ENCODE data around the gene TUBGCP6. TPM values are rescaled to one million over a fixed set of nuclear protein-coding genes. Genes with fewer than 3 reads are reported as not detected.

The TUBGCP6 gene
- total RNA-seq, 2 experiments from 2014 or later = 44.5 to 47.8 TPM

GRCh38 chr22:50188356-50188755 lies 56.5 kb downstream of the TUBGCP6 start:
- no peak overlapping the region for H3K4me3 Mint-ChIP-seq
- CTCF ChIA-PET = interaction anchor here (2.3 kb wide), 1 partner anchor 258 kb away, joined by 5 read pairs; no protein-coding TSS in a partner anchor

GRCh38 chr22:50186761-50187523 lies 57.9 kb downstream of the TUBGCP6 start:
- Mint-ChIP-seq H3K4me3 (peak overlapping the region; percentile 93), H3K9me3 (no peaks in the 10 kb centered on the region), H3K27me3 (ENCODE audit: low read depth) (no peaks in the 10 kb centered on the region), H3K4me1 (ENCODE audit: low read depth) (peaks cover 43% of the 10 kb centered on the region), H3K27ac (peak overlapping the region; percentile 87), H3K36me3 (ENCODE audit: low read depth) (peaks cover 8% of the 10 kb centered on the region)
- no peak for DNase-seq
- CTCF ChIA-PET = interaction anchor here (0.6 to 2.3 kb wide), 3 partner anchors 89 to 406 kb away, joined by 3 to 5 read pairs (median 4); no protein-coding TSS in a partner anchor
- intact Hi-C loops (cut with micrococcal nuclease) = no loop called here

More at GRCh38 chr22:50188356-50188755, 56.5 kb downstream of the TUBGCP6 start:
- H3K27ac Mint-ChIP-seq = peak overlapping the region; percentile 73
- intact Hi-C loops (cut with micrococcal nuclease) = no loop called here
- H3K36me3 Mint-ChIP-seq (ENCODE audit: low read depth) = peaks cover 14% of the 10 kb centered on the region
- H3K27me3 Mint-ChIP-seq (ENCODE audit: low read depth) = no peaks in the 10 kb centered on the region
- no peak for DNase-seq
- no peaks in the 10 kb centered on the region for H3K9me3 Mint-ChIP-seq
- peaks cover 55% of the 10 kb centered on the region for H3K4me1 Mint-ChIP-seq (ENCODE audit: low read depth)

DNA sequence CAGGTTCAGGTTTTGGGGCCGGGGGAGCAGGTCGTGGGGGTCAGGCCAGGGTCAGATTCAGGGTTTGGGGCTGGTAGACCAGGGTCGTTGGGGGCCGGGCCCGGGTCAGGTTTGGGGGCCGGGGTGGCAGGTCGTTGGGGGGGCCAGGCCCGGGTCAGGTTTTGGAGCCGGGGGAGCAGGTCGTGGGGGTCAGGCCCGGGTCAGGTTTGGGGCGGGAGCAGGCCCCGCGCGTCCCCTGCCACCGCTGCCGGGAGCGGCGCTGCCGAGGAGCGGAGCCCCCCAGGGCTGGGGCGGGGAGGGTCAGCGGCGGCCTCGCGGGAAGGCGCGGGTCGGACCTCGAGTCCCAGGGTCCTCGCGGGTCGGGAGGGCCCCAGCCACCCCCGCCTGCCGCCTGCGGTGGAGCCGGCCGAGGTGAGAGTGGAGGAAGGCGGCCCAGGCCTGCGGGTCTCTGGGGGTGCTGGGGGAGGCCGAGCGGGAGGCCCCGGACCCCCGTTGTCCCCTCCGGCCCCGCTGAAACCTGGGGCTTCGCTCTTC lies 58.6 kb downstream of the TUBGCP6 start:
- no peaks in the 10 kb centered on the region for H3K27me3 Mint-ChIP-seq (ENCODE audit: low read depth)
- H3K4me3 Mint-ChIP-seq = peak overlapping the region; percentile 93
- DNase-seq = no peak
- peak overlapping the region; percentile 87 for H3K27ac Mint-ChIP-seq
- H3K36me3 Mint-ChIP-seq (ENCODE audit: low read depth) = peaks cover 3% of the 10 kb centered on the region
- CTCF ChIA-PET = interaction anchor here (0.6 to 2.3 kb wide), 2 partner anchors 256 to 407 kb away, joined by 4 to 5 read pairs; no protein-coding TSS in a partner anchor
- intact Hi-C loops (cut with micrococcal nuclease) = no loop called here
- no peaks in the 10 kb centered on the region for H3K9me3 Mint-ChIP-seq
- H3K4me1 Mint-ChIP-seq (ENCODE audit: low read depth) = peaks cover 36% of the 10 kb centered on the region

- intact Hi-C loops (cut with micrococcal nuclease) = loop anchor here (2.0 kb wide), 1 partner anchor 15 kb away; the partner anchor contains the start of gene SELENOO
- H3K9me3 Mint-ChIP-seq = no peaks in the 10 kb centered on the region
- peak within 1 kb of the TSS; percentile 93 for H3K4me3 Mint-ChIP-seq
- DNase-seq = peak; percentile 90
- H3K27me3 Mint-ChIP-seq (ENCODE audit: low read depth) = no peaks in the 10 kb centered on the region
- peaks cover 33% of the 10 kb centered on the region for H3K4me1 Mint-ChIP-seq (ENCODE audit: low read depth)
- H3K36me3 Mint-ChIP-seq (ENCODE audit: low read depth) = peaks cover 2% of the 10 kb centered on the region
- peak within 1 kb of the TSS; percentile 87 for H3K27ac Mint-ChIP-seq
- CTCF ChIA-PET = no interaction called here
These were observed 59.3 kb downstream of the TUBGCP6 start, which contains the start of gene TRABD for GRCh38 chr22:50185375-50186087. TSS of gene TRABD (plus strand) at chr22:50185913. CDS start at chr22:50193061, 7,148 bp downstream.

GRCh38 chr22:50184902-50185374 lies 59.9 kb downstream of the TUBGCP6 start:
- no peaks in the 10 kb centered on the region for H3K9me3 Mint-ChIP-seq
- intact Hi-C loops (cut with micrococcal nuclease) = loop anchor here (2.0 kb wide), 1 partner anchor 16 kb away; the partner anchor contains the start of gene SELENOO
- CTCF ChIA-PET = no interaction called here
- peaks cover 31% of the 10 kb centered on the region for H3K4me1 Mint-ChIP-seq (ENCODE audit: low read depth)
- no peak overlapping the region for H3K27ac Mint-ChIP-seq
- peak overlapping the region; percentile 93 for H3K4me3 Mint-ChIP-seq
- no peaks in the 10 kb centered on the region for H3K27me3 Mint-ChIP-seq (ENCODE audit: low read depth)
- peaks cover 2% of the 10 kb centered on the region for H3K36me3 Mint-ChIP-seq (ENCODE audit: low read depth)
- DNase-seq = no peak

GRCh38 chr22:50184004-50184901 lies 60.6 kb downstream of the TUBGCP6 start:
- H3K27me3 Mint-ChIP-seq (ENCODE audit: low read depth) = peaks cover 5% of the 10 kb centered on the region
- peaks cover 25% of the 10 kb centered on the region for H3K4me1 Mint-ChIP-seq (ENCODE audit: low read depth)
- no peaks in the 10 kb centered on the region for H3K9me3 Mint-ChIP-seq
- H3K36me3 Mint-ChIP-seq (ENCODE audit: low read depth) = peaks cover 2% of the 10 kb centered on the region
- CTCF ChIA-PET = no interaction called here
- intact Hi-C loops (cut with micrococcal nuclease) = loop anchor here (2.0 kb wide), 1 partner anchor 17 kb away; the partner anchor contains the start of gene SELENOO
- peak overlapping the region; percentile 66 for H3K4me3 Mint-ChIP-seq
- no peak for DNase-seq
- no peak overlapping the region for H3K27ac Mint-ChIP-seq

DNA sequence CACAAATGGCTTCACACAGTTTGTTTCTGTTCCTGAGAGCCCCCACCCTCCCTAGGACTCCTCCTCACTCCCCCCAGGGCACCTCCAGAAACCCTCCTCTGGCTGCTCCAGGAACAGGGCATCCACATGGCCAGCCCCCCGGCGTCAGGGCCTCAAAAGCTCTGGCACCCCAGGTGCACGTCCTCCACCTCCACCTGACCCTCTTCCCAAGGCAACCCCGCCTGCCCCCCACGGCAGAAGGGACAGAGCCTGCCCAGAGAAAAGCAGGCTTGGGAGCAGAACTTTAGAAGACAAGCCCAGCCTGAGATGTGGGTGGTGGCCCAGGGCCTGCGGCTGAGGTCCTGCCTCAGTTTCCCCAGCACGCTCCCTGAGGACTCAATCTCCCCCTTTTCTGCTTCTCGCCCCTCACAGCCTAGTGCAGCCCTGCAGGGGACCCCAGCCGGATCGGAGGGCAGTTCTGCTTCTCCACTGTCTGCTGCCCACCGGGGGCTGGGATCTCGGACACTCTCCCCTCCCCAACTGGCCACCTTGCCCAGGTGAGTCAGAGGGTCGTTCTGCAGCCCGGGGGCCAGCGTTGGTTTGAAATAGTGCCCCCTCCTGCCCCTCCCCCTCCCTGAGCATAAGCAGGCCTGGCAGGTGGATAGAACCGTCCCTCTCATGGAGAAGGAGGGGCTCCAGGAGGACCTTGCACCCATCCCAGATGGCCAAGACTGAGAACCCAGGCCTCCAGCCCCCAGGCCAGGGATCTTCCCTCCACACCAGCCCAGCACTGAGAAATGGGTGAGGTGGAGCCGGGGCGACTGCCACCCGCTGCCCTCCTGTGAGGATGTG lies 61.5 kb downstream of the TUBGCP6 start:
- peak overlapping the region; percentile 51 for H3K4me3 Mint-ChIP-seq
- peaks cover 17% of the 10 kb centered on the region for H3K4me1 Mint-ChIP-seq (ENCODE audit: low read depth)
- no peaks in the 10 kb centered on the region for H3K9me3 Mint-ChIP-seq
- no peak overlapping the region for H3K27ac Mint-ChIP-seq
- peaks cover 5% of the 10 kb centered on the region for H3K27me3 Mint-ChIP-seq (ENCODE audit: low read depth)
- DNase-seq = no peak
- peaks cover 2% of the 10 kb centered on the region for H3K36me3 Mint-ChIP-seq (ENCODE audit: low read depth)
- intact Hi-C loops (cut with micrococcal nuclease) = no loop called here
- CTCF ChIA-PET = no interaction called here

DNA sequence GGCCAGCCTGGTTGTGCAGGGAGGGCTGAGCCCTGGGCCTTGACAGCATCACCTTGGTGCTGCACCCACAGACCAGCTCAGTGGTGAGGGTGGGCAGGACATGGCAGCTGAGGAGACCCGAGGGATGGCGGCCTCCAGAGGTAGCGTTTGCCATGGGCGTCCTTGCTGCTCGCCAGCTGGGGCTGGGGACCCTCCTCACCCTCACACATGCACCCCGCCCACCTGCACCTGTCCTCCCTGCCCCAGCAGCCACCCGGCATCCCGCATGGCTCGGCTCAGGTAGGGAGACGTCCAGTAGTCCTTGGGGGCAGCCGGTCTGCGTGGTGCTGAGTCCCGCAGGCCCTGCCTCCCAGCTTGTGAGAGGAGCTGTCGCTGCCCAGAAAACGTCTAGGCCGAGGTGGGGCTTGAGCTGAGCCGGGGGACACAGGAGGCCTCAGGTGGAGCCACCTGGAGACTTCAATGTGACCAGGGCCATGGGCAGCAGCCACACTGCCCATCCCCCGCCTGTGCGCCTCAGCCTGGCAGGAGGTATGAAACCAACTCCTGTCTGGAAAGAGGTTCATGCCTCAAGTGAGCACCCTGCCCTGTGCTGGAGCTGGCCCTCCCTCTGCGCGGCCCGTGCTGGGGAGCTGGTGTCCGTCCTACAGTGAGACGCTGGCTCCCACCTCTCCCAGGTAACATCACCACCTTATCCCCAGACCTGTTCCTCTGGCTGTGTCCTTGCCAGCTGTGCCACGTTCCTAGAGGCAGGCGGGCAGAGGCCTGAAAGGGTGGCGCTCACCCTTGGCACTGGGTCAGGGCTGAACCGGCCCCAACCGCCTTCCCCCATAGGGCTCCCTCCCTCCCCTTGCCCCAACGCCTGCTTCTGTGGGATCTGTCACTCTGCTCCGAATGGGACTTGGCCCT lies 62.4 kb downstream of the TUBGCP6 start:
- CTCF ChIA-PET = no interaction called here
- peaks cover 12% of the 10 kb centered on the region for H3K4me1 Mint-ChIP-seq (ENCODE audit: low read depth)
- H3K9me3 Mint-ChIP-seq = no peaks in the 10 kb centered on the region
- peaks cover 2% of the 10 kb centered on the region for H3K36me3 Mint-ChIP-seq (ENCODE audit: low read depth)
- H3K4me3 Mint-ChIP-seq = no peak overlapping the region
- intact Hi-C loops (cut with micrococcal nuclease) = no loop called here
- H3K27ac Mint-ChIP-seq = no peak overlapping the region
- peaks cover 5% of the 10 kb centered on the region for H3K27me3 Mint-ChIP-seq (ENCODE audit: low read depth)
- DNase-seq = no peak

DNA sequence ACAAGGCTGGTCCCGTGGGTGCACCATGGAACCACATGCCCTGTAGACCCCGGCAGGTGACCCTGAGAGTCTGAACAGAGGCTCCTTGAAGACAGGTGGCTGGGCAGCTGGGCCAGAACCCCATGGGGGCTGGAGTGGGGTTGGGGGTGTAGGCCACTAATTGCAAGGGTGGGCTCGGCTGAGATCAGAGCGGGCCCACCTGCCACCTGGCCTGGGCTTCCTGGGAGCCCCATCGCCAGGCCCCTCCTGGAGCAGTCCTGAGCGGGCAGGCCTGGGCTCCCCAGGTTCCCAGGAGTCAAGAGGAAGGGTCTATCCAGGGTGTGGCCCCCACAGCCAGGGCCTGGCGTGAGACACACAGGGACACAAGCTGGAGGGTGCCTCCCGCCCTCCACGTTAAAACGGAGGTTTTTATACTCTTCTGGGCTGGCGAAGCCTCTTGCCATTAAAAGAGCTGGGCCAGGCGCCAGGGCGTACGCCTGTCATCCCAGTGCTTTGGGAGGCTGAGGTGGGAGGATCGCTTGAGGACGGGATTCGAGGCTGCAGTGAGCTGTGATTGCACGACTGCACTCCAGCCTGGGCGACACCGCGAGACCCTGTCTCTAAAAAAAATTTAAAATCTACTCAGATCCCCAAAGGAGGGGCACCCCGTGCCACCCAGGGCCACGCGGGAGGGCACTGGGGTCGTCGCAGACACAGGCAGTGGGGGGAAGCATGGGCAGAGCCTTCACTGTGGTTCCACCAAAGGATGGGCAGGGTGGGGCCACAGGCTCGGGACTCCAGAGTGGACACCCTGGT lies 63.9 kb downstream of the TUBGCP6 start:
- no peak for DNase-seq
- H3K27me3 Mint-ChIP-seq (ENCODE audit: low read depth) = peaks cover 5% of the 10 kb centered on the region
- H3K4me3 Mint-ChIP-seq = no peak overlapping the region
- H3K4me1 Mint-ChIP-seq (ENCODE audit: low read depth) = peaks cover 5% of the 10 kb centered on the region
- intact Hi-C loops (cut with micrococcal nuclease) = no loop called here
- no peak overlapping the region for H3K27ac Mint-ChIP-seq
- H3K36me3 Mint-ChIP-seq (ENCODE audit: low read depth) = no peaks in the 10 kb centered on the region
- CTCF ChIA-PET = no interaction called here
- no peaks in the 10 kb centered on the region for H3K9me3 Mint-ChIP-seq
